Right ventricle myocardium superior (tissue), 1 donor: Measurements from ENCODE around the gene SERPINB6. TPM values are rescaled to one million over a fixed set of nuclear protein-coding genes. Genes with fewer than 3 reads are reported as not detected.
"Not testable (repeated sequence)": the region's sequence is repeated elsewhere in the genome, so short reads cannot be mapped to it uniquely, and the experiment has no call there.

Experiments used
- ATAC-seq: fragments of 200-7000 bp; cut with Tn5 transposase; one replicate; pipeline ENCODE4 v1.9.1; 2020; ENCODE audit warnings: mild to moderate bottlenecking; ENCODE audit not compliant: poor library complexity
- DNase-seq: peaks from one replicate; pipeline ENCODE4 v3.0.0-alpha.2; 2020
- intact Hi-C: fragments of 100-400 bp; cut with DNase I; formaldehyde crosslinking; loops from one replicate; pipeline ENCODE4 v1.11.2; 2022
- long read RNA-seq: library from polyadenylated mRNA; unstranded; transcript quantifications from one replicate; pipeline ENCODE4 v2.0.0, GENCODE V29; 2021
- total RNA-seq: library from RNA; stranded (reverse); fragmentation: NEBNext Ultra II Directional; extraction: Animal tissue kit (Norgen Biotek cat#: 25700); gene quantifications from one replicate; pipeline ENCODE4 v1.2.1, GENCODE V29; 2021
- donor health status: DM: no; HTN: yes; CAD: no; lungs with severe emphysema.

Gene SERPINB6
- total RNA-seq = 265 TPM
- long read RNA-seq, transcript SERPINB6-206 (7 exons, 1,375 nt) = minor isoform, 30 of 516 reads
- long read RNA-seq, transcript SERPINB6-210 (7 exons, 1,638 nt) = minor isoform, 49 of 516 reads
- long read RNA-seq, transcript SERPINB6-205 (7 exons, 1,315 nt) = major isoform, 225 of 516 reads
- long read RNA-seq, transcript SERPINB6-204 (7 exons, 1,370 nt) = minor isoform, 108 of 516 reads
- long read RNA-seq, partial matches to known transcripts = 9 of 516 reads
- long read RNA-seq, other reads (novel, unspliced or antisense) = 64 of 516 reads

- ATAC-seq = peak; percentile 92
- intact Hi-C loops = no loop called here
Measured at GRCh38 chr6:2971420-2972218, at the start of gene SERPINB6. Gene SERPINB6 (minus strand): TSS chr6:2971567. CDS start chr6:2959332, 12,235 bp downstream.

GRCh38 chr6:3019749-3020320, 48.5 kb upstream of the SERPINB6 start:
- DNase-seq (no peak), ATAC-seq (no peak)
- intact Hi-C loops = no loop called here

More at GRCh38 chr6:2971420-2972218, at the start of gene SERPINB6:
- peak; percentile 90 for DNase-seq

DNA sequence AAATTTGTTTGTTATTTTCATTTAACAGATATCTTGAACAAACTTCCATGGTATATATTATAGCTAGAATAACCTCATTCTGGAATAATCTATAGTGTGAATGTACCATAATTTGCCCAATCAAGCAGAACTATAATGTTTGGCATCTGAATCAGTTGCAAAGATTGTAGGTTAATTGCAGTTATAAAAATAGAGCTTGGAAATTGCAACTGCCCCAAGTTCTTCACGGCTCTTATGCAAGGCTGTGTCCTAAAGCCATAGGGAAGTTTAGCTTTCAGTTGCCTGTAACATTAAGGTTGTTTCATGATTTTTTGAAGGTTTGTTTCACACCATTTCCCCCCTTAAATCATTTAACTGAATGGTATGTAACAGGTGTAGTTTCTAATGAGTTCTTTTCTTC, 47.7 kb upstream of the SERPINB6 start:
- intact Hi-C loops = no loop called here
- DNase-seq = no peak
- ATAC-seq = no peak

DNA sequence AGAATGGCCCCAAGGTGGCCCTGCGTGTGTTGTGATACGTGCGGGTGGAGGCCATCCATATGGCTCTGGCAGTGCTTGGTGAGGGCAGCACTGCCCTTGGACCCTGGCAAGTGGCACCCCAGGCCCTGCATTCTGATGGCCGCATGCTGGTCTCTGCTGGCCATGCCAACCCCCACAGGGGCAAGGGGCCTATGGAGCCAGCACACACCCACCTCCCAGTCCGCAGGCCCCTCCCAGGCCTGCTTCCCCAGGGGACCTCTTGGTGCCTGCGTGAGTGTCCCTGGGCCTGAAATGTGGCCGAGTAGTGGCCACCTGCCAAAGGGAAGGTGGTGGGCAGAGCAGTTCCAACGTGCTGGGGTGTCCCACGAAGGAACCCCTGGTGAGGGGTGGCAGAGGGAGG, 45.9 kb upstream of the SERPINB6 start:
- DNase-seq (no peak), ATAC-seq (no peak)
- intact Hi-C loops = no loop called here

DNA sequence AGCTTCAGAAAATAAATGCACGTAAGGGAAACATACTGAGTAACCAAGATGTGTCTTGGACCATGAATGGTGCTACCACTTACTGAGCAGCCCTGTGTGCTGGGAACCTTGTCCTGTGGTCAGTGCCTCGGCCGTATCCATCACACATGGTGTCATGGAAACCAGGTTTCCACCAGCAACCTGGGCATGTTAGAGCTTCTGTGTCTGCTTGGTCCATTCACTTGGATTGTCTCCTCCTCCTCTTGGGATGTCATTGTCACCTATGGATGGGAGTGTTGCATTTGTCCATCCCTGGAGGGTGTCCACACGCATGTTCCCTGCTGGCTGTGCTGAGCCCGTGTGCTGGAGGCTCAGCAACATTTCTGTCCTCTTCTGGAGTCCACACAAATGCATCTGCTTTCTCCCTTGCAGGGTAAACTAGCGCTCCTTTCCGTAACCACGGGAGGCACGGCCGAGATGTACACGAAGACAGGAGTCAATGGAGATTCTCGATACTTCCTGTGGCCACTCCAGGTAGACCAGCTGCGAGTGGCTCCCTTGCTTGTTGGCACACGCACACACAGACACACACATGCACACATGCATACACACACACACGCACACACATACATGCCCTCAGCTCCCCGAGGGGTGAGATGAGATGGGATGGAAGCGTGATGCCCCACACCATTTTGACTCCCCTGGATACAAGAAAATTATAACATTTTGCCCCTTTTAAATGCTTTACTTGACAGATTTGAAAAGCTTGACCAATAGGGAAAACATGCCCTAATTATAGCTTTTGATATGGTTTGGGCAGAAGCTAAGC, 45.3 kb upstream of the SERPINB6 start:
- ATAC-seq = no peak
- intact Hi-C loops = no loop called here
- no peak for DNase-seq

DNA sequence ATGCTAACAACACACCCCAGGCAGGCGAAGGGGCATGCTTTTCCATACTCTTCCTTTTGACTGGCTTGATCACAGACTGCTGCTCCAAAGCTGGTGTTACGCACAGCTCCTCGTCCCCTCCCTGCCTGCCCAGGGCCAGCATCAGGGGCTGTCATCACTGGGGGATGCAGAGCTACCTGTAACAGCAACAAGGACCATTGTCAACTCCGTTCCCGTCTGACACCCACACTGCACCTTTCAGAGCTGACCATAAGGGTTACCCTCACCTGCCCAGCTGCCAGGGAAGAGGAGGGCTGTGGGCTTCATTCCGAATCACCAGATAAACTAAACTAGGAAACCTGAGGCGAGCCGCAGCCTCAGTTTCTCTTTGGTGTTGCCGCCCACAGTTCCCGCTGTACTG, 43.8 kb upstream of the SERPINB6 start:
- DNase-seq = no peak
- intact Hi-C loops = no loop called here
- no peak for ATAC-seq

DNA sequence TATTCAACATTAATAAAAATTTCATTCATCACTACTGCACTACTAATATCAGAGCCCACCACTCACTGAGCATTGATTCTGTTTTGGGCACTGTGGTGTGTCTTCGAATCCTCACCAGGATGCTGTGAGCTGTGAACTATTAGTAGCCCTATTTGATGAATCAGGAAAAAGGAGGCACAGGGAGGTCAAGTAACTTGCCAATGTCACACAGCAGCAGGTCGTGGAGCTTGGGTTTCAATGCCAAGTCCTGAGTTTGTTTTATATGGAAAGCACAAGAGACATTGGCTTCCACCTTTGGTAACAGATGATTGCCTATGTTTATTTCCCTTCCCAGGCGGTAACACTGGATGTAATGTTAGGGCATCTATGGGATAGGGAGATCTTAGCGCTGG, 43.3 kb upstream of the SERPINB6 start:
- ATAC-seq (no peak), DNase-seq (no peak)
- intact Hi-C loops = no loop called here

- no peak for ATAC-seq
Measured at GRCh38 chr6:3013901-3014674, 42.7 kb upstream of the SERPINB6 start.

DNA sequence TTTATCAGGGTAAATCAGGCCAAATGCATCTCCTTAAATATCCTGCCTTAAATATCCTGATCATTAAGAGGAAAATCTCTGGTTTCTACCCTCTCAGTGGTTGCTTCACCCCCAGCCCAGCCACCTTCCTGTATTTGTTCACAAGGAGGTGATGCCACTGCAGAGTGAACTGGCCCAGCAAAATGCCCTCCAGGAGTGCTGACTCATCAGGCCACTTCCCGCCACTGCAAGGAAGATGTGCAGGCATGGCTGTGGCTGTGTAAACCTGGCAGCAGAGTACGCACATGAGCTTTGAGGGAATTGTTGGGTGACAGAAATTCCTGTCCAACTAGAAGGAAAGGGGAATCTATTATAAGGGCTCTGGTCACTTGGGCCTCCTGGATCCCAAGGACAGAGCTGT, 42.1 kb upstream of the SERPINB6 start:
- DNase-seq (peak; percentile 67), ATAC-seq (peak; percentile 54)
- intact Hi-C loops = no loop called here

More at GRCh38 chr6:3013901-3014674, 42.7 kb upstream of the SERPINB6 start:
- DNase-seq = no peak
- intact Hi-C loops = no loop called here

DNA sequence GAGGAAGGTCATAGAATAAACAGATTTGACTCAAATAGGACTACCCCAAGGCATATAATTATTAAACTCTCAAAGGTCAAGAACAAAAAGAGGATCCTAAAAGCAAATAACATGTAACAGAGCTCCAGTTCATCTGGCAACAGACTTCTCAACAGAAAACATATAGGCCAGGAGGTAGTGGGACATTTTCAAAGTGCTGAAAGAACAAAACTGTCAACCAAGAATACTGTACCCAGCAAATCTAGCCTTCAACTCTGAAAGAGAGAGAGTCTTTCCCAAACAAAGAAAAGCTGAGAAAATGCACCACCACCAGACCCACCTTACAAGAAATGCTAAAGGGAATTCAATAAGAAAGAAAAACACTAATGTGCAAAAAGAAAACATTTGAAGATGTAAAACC, 40.2 kb upstream of the SERPINB6 start:
- ATAC-seq (no peak), DNase-seq (no peak)
- intact Hi-C loops = no loop called here

DNA sequence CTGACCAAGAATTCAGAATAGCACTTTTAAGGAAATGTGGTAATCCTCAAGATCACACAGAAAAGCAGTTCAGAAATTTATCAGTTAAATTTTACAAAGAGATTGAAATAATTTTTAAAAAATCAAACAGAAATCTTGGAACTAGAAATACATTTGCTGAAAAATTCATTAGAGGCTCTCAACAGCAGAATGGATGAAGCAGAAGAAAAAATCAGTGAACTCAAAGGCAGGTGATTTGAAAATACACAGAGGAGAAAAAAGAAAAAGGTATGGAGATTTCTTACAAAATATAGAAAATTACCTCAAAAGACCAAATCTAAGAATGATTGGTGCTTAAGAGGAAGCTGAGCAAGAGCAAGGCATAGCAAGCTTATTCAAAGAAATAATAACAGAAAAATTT, 39.8 kb upstream of the SERPINB6 start:
- ATAC-seq = no peak
- intact Hi-C loops = no loop called here

GRCh38 chr6:3009930-3010329, 38.6 kb upstream of the SERPINB6 start:
- no peak for DNase-seq
- intact Hi-C loops = no loop called here
- ATAC-seq = no peak

More for the DNA sequence above, 39.8 kb upstream of the SERPINB6 start:
- DNase-seq = no peak

DNA sequence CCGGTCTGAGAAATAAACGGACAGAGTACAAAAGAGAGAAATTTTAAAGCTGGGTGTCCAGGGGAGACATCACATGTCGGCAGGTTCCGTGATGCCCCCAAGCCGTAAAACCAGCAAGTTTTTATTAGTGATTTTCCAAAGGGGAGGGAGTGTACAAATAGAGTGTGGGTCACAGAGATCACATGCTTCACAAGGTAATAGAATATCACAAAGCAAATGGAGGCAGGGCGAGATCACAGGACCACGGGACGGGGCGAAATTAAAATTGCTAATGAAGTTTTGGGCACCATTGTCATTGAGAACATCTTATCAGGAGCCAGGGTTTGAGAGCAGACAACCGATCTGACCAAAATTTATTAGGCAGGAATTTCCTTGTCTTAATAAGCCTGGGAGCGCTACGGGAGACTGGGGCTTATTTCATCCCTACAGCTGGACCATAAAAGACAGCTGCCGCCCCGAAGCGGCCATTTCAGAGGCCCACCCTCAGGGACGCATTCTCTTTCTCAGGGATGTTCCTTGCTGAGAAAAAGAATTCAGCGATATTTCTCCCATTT, 37.4 kb upstream of the SERPINB6 start:
- ATAC-seq, DNase-seq, intact Hi-C loops: not testable (repeated sequence)

DNA sequence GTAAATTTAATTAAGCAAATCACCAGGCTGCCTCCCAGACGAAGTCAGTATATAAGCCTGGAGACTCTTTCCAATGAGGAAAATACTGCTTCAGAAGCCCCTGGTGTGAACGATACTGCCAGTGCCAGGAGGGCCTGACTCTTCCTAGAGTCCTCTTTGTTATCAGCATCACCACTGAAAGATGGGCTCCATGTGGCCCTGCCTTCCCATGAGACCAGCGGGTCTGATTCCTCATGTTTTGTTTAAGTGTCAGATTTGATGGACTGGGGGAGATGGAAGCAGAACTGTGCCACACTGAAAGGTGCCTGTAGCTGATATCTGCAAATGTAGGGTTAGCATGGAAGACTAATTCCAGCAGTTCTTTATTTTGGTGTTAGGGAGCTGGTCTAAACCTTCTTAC, 36.2 kb upstream of the SERPINB6 start:
- intact Hi-C loops = no loop called here
- no peak for DNase-seq
- ATAC-seq = no peak

GRCh38 chr6:3006476-3006875, 35.1 kb upstream of the SERPINB6 start:
- no peak for ATAC-seq
- intact Hi-C loops = no loop called here
- no peak for DNase-seq

GRCh38 chr6:3005874-3006273, 34.5 kb upstream of the SERPINB6 start:
- intact Hi-C loops = no loop called here
- DNase-seq (no peak), ATAC-seq (no peak)

- DNase-seq (no peak), ATAC-seq (no peak)
- intact Hi-C loops = no loop called here
Measured at GRCh38 chr6:3005077-3005476, 33.7 kb upstream of the SERPINB6 start.

- intact Hi-C loops, ATAC-seq, DNase-seq: not testable (repeated sequence)
Measured at GRCh38 chr6:3003226-3003625, 31.9 kb upstream of the SERPINB6 start.
